ENCODE results near the gene MADD. TPM values are rescaled to one million over a fixed set of nuclear protein-coding genes. Genes with fewer than 3 reads are reported as not detected.
A peak's percentile ranks its signal among the peaks of the same experiment; 100 is the strongest.
"Not testable (repeated sequence)": the region's sequence is repeated elsewhere in the genome, so short reads cannot be mapped to it uniquely, and the experiment has no call there.

Gene MADD
- polyA plus RNA-seq, 10 donors: 23.9 to 33.1 (median 29.8) TPM

GRCh38 chr11:47318166-47318565 lies 48.2 kb downstream of the MADD start:
- no peak for DNase-seq

- DNase-seq: no peak
Measured at GRCh38 chr11:47324520-47324919, 54.6 kb downstream of the MADD start.

- DNase-seq: no peak
Measured at GRCh38 chr11:47325271-47326041, 55.5 kb downstream of the MADD start.

- no peak for DNase-seq
Measured at GRCh38 chr11:47326198-47326597, 56.3 kb downstream of the MADD start.

GRCh38 chr11:47327025-47327424 lies 57.1 kb downstream of the MADD start:
- DNase-seq: no peak

- no peak for DNase-seq
Measured at GRCh38 chr11:47327949-47328348, 58.0 kb downstream of the MADD start.

GRCh38 chr11:47328449-47329390 lies 58.8 kb downstream of the MADD start:
- DNase-seq: no peak

GRCh38 chr11:47329431-47329986 lies 59.6 kb downstream of the MADD start:
- DNase-seq: no peak

- peak; percentile 12 to 61 (median 41) for DNase-seq
Measured at GRCh38 chr11:47329987-47330931, 60.3 kb downstream of the MADD start.

GRCh38 chr11:47331454-47332302 lies 61.7 kb downstream of the MADD start:
- DNase-seq: no peak

- DNase-seq: no peak
Measured at GRCh38 chr11:47332303-47332711, 62.4 kb downstream of the MADD start.

- DNase-seq: no peak
Measured at GRCh38 chr11:47332791-47333525, 63.0 kb downstream of the MADD start.

GRCh38 chr11:47333526-47333845 lies 63.6 kb downstream of the MADD start:
- DNase-seq: no peak

- no peak for DNase-seq
Measured at GRCh38 chr11:47333886-47334443, 64.0 kb downstream of the MADD start.

- not testable (repeated sequence) for DNase-seq
Measured at GRCh38 chr11:47334699-47335411, 64.9 kb downstream of the MADD start.

GRCh38 chr11:47335733-47336132 lies 65.8 kb downstream of the MADD start:
- DNase-seq: no peak

GRCh38 chr11:47336595-47336994 lies 66.7 kb downstream of the MADD start:
- DNase-seq: no peak

- DNase-seq: no peak
Measured at GRCh38 chr11:47337229-47337924, 67.4 kb downstream of the MADD start.

All from muscle of back (tissue), 11 donors.